Mesenchymal stem cell (in vitro differentiated cells and primary cell): ENCODE data around the gene ZNF189.

Experiments used
- DNase-seq: peaks from one replicate; pipeline ENCODE4 v3.0.0-alpha.2; 2013
- H2AFZ ChIP-seq: one replicate; pipeline ENCODE4 v1.6.1; 2013; ENCODE audit warnings: low read depth, mild to moderate bottlenecking, control low read depth, inconsistent platforms, low read length, moderate library complexity
- H2AK5ac ChIP-seq: 2 replicates; pipeline ENCODE4 v1.6.1; 2013; ENCODE audit warnings: low read length, moderate library complexity, mild to moderate bottlenecking, inconsistent platforms; ENCODE audit not compliant: severe bottlenecking
- H2BK120ac ChIP-seq: one replicate; pipeline ENCODE4 v1.6.1; 2013; ENCODE audit warnings: low read depth, mild to moderate bottlenecking, inconsistent platforms, low read length, moderate library complexity
- H2BK12ac ChIP-seq, 2 experiments: one replicate each; pipeline ENCODE4 v1.6.1; 2013; ENCODE audit warnings: inconsistent platforms in 2 of 2, low read length in 2 of 2, mild to moderate bottlenecking in 2 of 2, moderate library complexity in 2 of 2, control low read depth in 1 of 2
- H2BK15ac ChIP-seq: one replicate; pipeline ENCODE4 v1.6.1; 2013; ENCODE audit warnings: mild to moderate bottlenecking, low read depth, inconsistent platforms; ENCODE audit not compliant: poor library complexity, severe bottlenecking
- H2BK5ac ChIP-seq: 2 replicates; pipeline ENCODE4 v1.6.1; 2013; ENCODE audit warnings: low read depth, mild to moderate bottlenecking, low read length, control low read depth, inconsistent platforms; ENCODE audit not compliant: poor library complexity, severe bottlenecking
- H3K14ac ChIP-seq, 2 experiments: one replicate each; pipeline ENCODE4 v1.6.1; 2013; ENCODE audit warnings: inconsistent platforms in 2 of 2, low read length in 2 of 2, control low read depth in 1 of 2, mild to moderate bottlenecking in 1 of 2, moderate library complexity in 1 of 2
- H3K18ac ChIP-seq, 2 experiments: one replicate each; pipeline ENCODE4 v1.6.1; 2013; ENCODE audit warnings: inconsistent platforms in 2 of 2, low read length in 2 of 2, control low read depth in 1 of 2, low read depth in 1 of 2, mild to moderate bottlenecking in 1 of 2
- H3K23ac ChIP-seq, 2 experiments: one replicate each; pipeline ENCODE4 v1.6.1; 2013; ENCODE audit warnings: inconsistent platforms in 2 of 2, low read length in 2 of 2, mild to moderate bottlenecking in 2 of 2, moderate library complexity in 2 of 2, control low read depth in 1 of 2
- H3K27ac ChIP-seq: 2 replicates; pipeline ENCODE4 v1.5.1; 2013; ENCODE audit warnings: mild to moderate bottlenecking, moderate library complexity, low read length, control low read depth, inconsistent platforms; ENCODE audit not compliant: poor library complexity, severe bottlenecking
- H3K27me3 ChIP-seq, 2 experiments: 2 replicates each; pipeline versions ENCODE4 v1.6.1 to v1.7.0; 2013; ENCODE audit warnings: low read length in 2 of 2, mild to moderate bottlenecking in 2 of 2, moderate library complexity in 2 of 2, control low read depth in 1 of 2, inconsistent platforms in 1 of 2; ENCODE audit not compliant: control insufficient read depth in 1 of 2, insufficient read depth in 1 of 2
- H3K36me3 ChIP-seq, 2 experiments: 2 replicates each; pipeline versions ENCODE4 v1.6.1 to v1.7.0; 2013; ENCODE audit warnings: low read length in 2 of 2, control low read depth in 1 of 2, inconsistent platforms in 1 of 2, low read depth in 1 of 2, mild to moderate bottlenecking in 1 of 2; ENCODE audit not compliant: insufficient read depth in 2 of 2, control insufficient read depth in 1 of 2
- H3K4ac ChIP-seq, 2 experiments: one replicate each; pipeline ENCODE4 v1.6.1; 2013; ENCODE audit warnings: inconsistent platforms in 2 of 2, low read length in 2 of 2, mild to moderate bottlenecking in 2 of 2, moderate library complexity in 2 of 2, control low read depth in 1 of 2, low read depth in 1 of 2
- H3K4me1 ChIP-seq: 2 replicates; pipeline ENCODE4 v1.6.1; 2013; ENCODE audit warnings: low read depth, low read length, control low read depth; ENCODE audit not compliant: control insufficient read depth, insufficient read depth
- H3K4me2 ChIP-seq: 2 replicates; pipeline ENCODE4 v1.6.1; 2013; ENCODE audit warnings: low read length, mild to moderate bottlenecking, inconsistent platforms; ENCODE audit not compliant: poor library complexity, severe bottlenecking
- H3K4me3 ChIP-seq, 2 experiments: 2 replicates each; pipeline versions ENCODE4 v1.5.1 to v1.7.0; 2013; ENCODE audit warnings: low read length in 2 of 2, mild to moderate bottlenecking in 2 of 2, control low read depth in 1 of 2, low read depth in 1 of 2; ENCODE audit not compliant: insufficient read depth in 1 of 2
- H3K79me1 ChIP-seq: replicated peaks from 2 replicates; pipeline ENCODE4 v1.6.1; 2013; ENCODE audit warnings: mild to moderate bottlenecking, control low read depth, low read length, inconsistent platforms; ENCODE audit not compliant: poor library complexity, severe bottlenecking
- H3K9ac ChIP-seq: 2 replicates; pipeline ENCODE4 v1.7.0; 2013; ENCODE audit warnings: mild to moderate bottlenecking, low read length, moderate library complexity
- H3K9me3 ChIP-seq: 2 replicates; pipeline ENCODE4 v1.7.0; 2013; ENCODE audit warnings: mild to moderate bottlenecking, low read length; ENCODE audit not compliant: control insufficient read depth
- H4K8ac ChIP-seq: one replicate; pipeline ENCODE4 v1.6.1; 2013; ENCODE audit warnings: inconsistent platforms, mild to moderate bottlenecking, low read length, moderate library complexity
- H4K91ac ChIP-seq: one replicate; pipeline ENCODE4 v1.6.1; 2013; ENCODE audit warnings: mild to moderate bottlenecking, low read length, inconsistent platforms
- WGBS: methylation state at CpG from one replicate; pipeline ENCODE4 v1.1.7; 2013; ENCODE audit warnings: mixed read lengths; 5-methylcytosine and 5-hydroxymethylcytosine counted together

Gene ZNF189

GRCh38 chr9:101419863-101420262, 21.2 kb downstream of the ZNF189 start:
- no peak overlapping the region for H2BK15ac ChIP-seq
- H3K36me3 ChIP-seq, result no peaks in the 10 kb centered on the region
- H3K9ac ChIP-seq, result no peak overlapping the region
- DNase-seq, result no peak
- no peak overlapping the region for H2BK5ac ChIP-seq
- no peak overlapping the region for H2AFZ ChIP-seq
- H4K91ac ChIP-seq, result no peak overlapping the region
- H2AK5ac ChIP-seq, result no peak overlapping the region
- 65% methylated on average over 2 of the region's 2 CpGs for WGBS
- H3K9me3 ChIP-seq, result peaks cover 8% of the 10 kb centered on the region
- no peak overlapping the region for H3K14ac ChIP-seq
- H3K4me1 ChIP-seq, result no peaks in the 10 kb centered on the region
- no peak overlapping the region for H4K8ac ChIP-seq
- H3K4ac ChIP-seq, result no peak overlapping the region
- no peak overlapping the region for H3K4me3 ChIP-seq
- H3K18ac ChIP-seq, result no peak overlapping the region
- no peak overlapping the region for H3K23ac ChIP-seq
- no peak overlapping the region for H3K27ac ChIP-seq
- no peak overlapping the region for H2BK120ac ChIP-seq
- H3K27me3 ChIP-seq, result no peaks in the 10 kb centered on the region
- H2BK12ac ChIP-seq, result no peak overlapping the region
- no peaks in the 10 kb centered on the region for H3K79me1 ChIP-seq
- H3K4me2 ChIP-seq, result no peak overlapping the region

DNA sequence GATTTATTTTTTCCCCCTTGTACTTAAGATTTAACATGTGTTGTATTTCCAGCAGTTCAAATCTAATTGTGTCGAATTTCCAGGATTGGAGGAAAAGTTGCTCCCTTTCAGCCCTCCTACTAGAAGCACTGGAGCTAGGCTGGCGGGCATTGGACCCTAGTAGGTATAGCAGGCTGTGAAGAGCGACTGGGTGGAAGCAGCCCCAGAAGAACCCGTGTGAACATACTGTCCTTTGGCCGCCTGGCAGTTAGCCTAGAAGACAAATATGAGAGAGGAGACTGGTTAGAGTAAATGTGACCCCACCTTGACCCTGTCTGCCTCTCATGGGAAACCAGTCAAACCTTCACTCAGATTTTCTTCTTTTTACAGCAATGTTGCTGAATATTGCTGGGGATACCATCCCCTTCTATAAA, 23.0 kb downstream of the ZNF189 start:
- WGBS, result 72% methylated on average over 4 of the region's 5 CpGs

GRCh38 chr9:101427358-101427757, 28.7 kb downstream of the ZNF189 start:
- Histone ChIP-seq H3K9ac (no peak overlapping the region), H2AK5ac (no peak overlapping the region), H3K4ac (no peak overlapping the region), H2AFZ (no peak overlapping the region), H3K23ac (no peak overlapping the region), H2BK5ac (no peak overlapping the region), H3K14ac (no peak overlapping the region), H3K36me3 (no peaks in the 10 kb centered on the region), H3K4me2 (no peak overlapping the region), H2BK12ac (no peak overlapping the region), H3K4me3 (no peak overlapping the region), H3K9me3 (no peaks in the 10 kb centered on the region), H4K91ac (no peak overlapping the region), H3K79me1 (no peaks in the 10 kb centered on the region), H3K27ac (no peak overlapping the region), H2BK15ac (no peak overlapping the region), H2BK120ac (no peak overlapping the region), H4K8ac (no peak overlapping the region), H3K27me3 (peaks cover 3 to 6% of the 10 kb centered on the region in 2 experiments), H3K18ac (no peak overlapping the region), H3K4me1 (no peaks in the 10 kb centered on the region)
- DNase-seq, result no peak
- 87% methylated on average over 7 of the region's 8 CpGs for WGBS

More for the DNA sequence above, 23.0 kb downstream of the ZNF189 start:
- Histone ChIP-seq H2AFZ (no peak overlapping the region), H2BK15ac (no peak overlapping the region), H3K79me1 (no peaks in the 10 kb centered on the region), H3K14ac (no peak overlapping the region), H3K4me3 (no peak overlapping the region), H2BK5ac (no peak overlapping the region), H2AK5ac (no peak overlapping the region), H3K23ac (no peak overlapping the region), H4K91ac (no peak overlapping the region), H2BK12ac (no peak overlapping the region), H3K36me3 (no peaks in the 10 kb centered on the region), H3K4me1 (no peaks in the 10 kb centered on the region), H3K9me3 (no peaks in the 10 kb centered on the region), H3K18ac (no peak overlapping the region), H4K8ac (no peak overlapping the region), H3K27me3 (no peaks in the 10 kb centered on the region), H3K4me2 (no peak overlapping the region), H2BK120ac (no peak overlapping the region), H3K4ac (no peak overlapping the region), H3K9ac (no peak overlapping the region), H3K27ac (no peak overlapping the region)
- DNase-seq, result no peak

- WGBS, result 100% methylated on average over 1 of the region's 3 CpGs
Measured at GRCh38 chr9:101427957-101428655, 29.5 kb downstream of the ZNF189 start.

More at GRCh38 chr9:101427957-101428655, 29.5 kb downstream of the ZNF189 start:
- Histone ChIP-seq H3K4me1 (no peaks in the 10 kb centered on the region), H2BK120ac (no peak overlapping the region), H3K14ac (no peak overlapping the region), H2AK5ac (no peak overlapping the region), H3K4me2 (no peak overlapping the region), H4K91ac (no peak overlapping the region), H3K18ac (no peak overlapping the region), H3K27ac (no peak overlapping the region), H2BK12ac (no peak overlapping the region), H3K27me3 (peaks cover 3 to 6% of the 10 kb centered on the region in 2 experiments), H3K4ac (no peak overlapping the region), H3K9me3 (no peaks in the 10 kb centered on the region), H3K4me3 (no peak overlapping the region), H4K8ac (no peak overlapping the region), H3K36me3 (no peaks in the 10 kb centered on the region), H2BK5ac (no peak overlapping the region), H3K23ac (no peak overlapping the region), H3K79me1 (no peaks in the 10 kb centered on the region), H2AFZ (no peak overlapping the region), H2BK15ac (no peak overlapping the region), H3K9ac (no peak overlapping the region)
- no peak for DNase-seq
